ENCODE measurements around the gene C2orf81.
"Not testable (repeated sequence)": the region's sequence is repeated elsewhere in the genome, so short reads cannot be mapped to it uniquely, and the experiment has no call there.

C2orf81 gene

DNA sequence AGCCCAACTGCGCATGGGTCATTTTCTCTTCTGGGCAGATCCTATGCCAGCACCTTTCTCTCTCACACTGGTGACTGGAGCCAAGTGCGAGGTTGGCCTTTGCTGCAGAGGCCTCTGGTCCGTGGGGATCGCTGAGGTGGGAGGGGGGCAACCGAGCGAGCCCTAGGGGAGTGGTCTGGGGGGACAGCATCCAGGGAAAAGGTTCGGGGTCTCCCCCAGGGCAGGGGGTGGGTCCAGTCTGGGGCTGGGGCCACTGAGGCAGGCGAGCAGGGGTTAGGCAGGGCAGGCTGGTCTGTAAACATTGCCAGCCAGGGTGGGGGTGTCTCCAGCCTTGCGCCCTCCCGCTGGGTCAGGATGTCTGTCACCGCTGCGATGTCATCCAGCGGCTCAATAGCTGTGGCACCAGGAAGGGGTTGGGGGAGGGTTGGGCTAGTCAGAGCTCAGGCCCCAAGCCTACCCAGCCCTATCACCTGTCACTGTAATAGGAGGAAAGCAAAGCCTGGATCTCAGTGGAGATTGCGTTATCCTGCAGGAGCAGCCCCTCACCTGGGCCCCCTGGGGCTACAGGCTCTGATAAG lies 4.9 kb upstream of the C2orf81 start:
- DNase-seq (ENCODE audit: low read depth, low spot score), result no peak
- H3K4me3 ChIP-seq (ENCODE audit: low read length), result no peak overlapping the region

DNA sequence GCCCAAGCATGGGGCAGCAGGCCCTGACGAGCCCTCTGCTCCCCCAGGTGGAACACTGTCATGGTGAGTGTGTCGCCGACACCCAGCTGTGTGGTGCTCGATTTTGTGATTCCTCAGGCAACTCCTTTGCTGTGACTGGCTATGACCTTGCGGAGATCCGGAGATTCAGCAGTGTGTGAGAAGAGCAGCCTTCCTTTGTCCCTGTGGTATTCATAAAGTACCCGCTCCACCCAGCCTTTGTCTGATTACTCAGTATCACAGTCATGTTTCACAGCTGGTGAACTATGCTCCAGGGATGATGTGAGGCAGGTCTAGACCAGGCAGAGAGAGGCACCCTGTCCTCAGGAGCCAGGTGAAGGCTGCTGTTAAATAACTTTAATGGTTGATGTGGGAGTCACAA lies 4.1 kb upstream of the C2orf81 start:
- H3K4me3 ChIP-seq (ENCODE audit: low read length), result no peak overlapping the region
- no peak for DNase-seq (ENCODE audit: low read depth, low spot score)

DNA sequence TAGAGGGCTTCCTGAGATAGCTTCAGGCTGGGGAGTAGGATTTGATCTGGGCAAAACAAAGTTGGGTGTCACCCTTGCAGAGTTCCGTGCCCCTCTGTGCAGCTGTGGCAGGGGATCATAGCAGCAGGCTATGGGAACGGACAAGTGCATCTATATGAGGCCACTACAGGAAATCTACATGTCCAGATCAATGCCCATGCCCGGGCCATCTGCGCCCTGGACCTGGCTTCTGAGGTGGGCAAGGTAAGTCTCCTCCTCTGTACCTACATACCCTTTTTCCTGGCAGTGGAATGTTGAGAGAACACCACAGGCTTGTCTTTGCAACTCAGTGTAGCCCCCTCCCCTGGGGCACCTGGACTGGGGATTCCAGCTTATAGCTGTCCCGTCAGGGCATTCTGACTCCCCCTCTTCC lies 3.6 kb upstream of the C2orf81 start:
- DNase-seq (ENCODE audit: low read depth, low spot score), result no peak
- H3K4me3 ChIP-seq (ENCODE audit: low read length), result no peak overlapping the region

DNA sequence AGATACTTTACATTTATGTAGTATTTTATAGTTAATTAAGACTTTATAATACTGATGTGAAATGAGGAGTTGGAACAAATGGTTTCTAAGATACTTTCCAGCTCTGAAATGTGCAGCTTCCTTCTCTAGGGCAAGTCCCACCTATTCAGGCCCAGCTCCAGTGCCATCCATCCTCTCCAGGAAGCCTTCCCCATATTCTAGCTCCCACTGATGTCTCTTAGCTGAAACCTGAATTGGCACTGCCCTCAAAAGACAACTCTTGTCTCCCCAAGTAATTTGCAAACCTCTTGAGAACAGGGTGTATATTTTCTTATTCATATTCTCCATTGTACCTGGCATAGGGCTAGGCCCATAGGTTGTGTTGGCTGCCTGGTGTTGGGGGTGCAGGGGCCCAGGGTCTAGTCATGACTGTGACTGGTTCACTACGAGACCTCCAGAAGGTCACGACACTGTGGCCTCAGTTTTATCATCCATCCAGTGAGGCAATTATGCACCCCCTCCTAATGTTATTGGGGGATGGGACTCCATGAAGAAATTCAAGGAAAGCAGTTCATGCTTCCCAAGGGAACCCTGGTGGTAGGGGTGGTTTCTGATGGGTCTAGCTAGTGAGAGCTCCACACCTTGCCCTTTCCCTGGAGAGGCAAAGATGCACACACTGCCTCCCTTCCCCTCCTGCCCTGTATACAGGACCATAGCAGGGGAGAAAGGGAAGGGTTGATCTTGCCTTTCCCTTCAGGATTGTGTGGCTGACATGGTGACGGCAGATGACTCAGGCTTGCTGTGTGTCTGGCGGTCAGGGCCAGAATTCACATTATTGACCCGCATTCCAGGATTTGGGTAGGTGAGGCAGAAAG lies 2.9 kb upstream of the C2orf81 start:
- DNase-seq (ENCODE audit: low read depth, low spot score), result no peak
- no peak overlapping the region for H3K4me3 ChIP-seq (ENCODE audit: low read length)

DNA sequence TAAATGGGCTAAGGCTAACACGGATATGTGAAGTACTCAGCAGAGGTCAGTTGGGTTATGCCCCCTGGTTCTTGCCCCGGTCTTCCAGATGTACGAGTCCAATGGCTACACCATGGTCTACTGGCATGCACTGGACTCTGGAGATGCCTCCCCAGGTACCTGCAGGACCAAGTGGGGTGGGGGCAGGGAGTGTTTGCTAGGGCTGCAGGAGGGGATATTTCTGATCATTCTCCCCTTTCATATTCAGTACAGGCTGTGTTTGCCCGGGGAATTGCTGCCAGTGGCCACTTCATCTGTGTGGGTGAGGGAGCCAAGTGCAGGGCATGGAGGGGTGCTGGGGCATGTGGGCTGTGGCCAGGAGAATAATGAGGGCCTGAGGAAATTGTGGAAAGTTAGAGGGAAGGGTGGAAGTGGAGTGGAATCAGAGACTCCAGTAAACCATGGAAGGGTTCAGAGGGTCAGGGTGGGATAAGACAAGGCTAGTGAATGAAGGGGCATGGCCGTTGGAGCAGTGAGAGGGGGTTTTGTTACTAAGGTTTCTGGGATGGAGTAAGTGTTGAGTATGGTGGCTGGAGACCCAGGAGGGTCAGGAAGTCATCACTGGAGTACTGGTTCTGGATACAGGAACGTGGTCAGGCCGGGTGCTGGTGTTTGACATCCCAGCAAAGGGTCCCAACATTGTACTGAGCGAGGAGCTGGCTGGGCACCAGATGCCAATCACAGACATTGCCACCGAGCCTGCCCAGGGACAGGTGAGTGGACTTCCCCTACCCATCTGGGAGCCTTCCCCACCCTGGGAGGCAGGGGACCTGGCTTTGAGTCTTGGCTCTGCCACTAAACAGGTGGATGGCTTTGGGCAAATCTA lies 2.0 kb upstream of the C2orf81 start:
- DNase-seq (ENCODE audit: low read depth, low spot score), result no peak
- H3K4me3 ChIP-seq (ENCODE audit: low read length), result no peak overlapping the region

DNA sequence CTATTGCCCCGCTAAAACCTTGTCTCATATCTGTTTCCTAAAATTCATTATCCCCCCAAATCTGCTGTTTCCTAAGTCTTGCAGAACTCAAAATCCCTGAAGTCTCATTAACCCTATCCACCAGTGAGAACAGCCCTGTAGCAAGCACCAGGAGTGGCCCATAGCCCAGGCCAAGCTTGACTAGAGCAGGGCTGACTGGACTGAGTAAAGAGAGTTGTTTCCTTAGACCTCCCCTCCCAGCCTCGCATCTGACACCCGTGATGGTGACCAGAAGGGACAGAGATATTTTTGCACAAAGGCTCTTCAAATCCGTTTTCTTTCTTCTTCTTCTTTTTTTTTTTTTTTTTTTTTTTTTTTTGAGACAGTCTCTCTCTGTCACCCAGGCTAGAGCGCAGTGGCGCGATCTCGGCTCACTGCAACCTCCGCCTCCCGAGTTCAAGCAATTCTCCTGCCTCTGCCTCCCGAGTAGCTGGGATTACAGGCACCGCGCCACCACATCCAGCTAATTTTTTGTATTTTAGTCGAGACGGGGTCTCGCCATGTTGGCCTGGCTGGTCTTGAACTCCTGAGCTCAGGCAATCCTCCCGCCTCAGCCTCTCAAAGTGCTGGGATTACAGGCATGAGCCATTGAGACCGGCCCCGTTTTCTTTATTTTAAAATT lies 846 bp downstream of the C2orf81 start:
- H3K4me3 ChIP-seq (ENCODE audit: low read length), result peak overlapping the region; percentile 90
- DNase-seq (ENCODE audit: low read depth, low spot score), result not testable (repeated sequence)

DNA sequence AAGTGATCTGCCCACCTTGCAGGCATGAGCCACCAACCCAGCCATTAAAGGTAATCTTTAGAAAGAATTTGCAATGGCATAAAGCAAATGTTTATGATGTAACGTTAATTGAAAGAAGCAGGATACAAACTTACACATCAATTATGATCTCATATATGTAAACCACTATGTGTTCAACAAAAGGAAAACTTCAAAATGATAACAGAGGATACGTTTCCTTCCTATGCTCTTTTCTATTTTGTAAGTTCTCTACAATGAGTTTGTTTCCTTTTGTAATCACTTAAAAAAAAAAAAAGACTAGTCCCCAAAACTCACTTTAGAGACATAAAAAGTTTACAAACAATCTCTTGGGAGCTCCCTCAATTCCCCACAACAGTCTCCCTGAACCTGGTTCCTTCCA lies 1.4 kb downstream of the C2orf81 start:
- DNase-seq (ENCODE audit: low read depth, low spot score), result no peak
- no peak overlapping the region for H3K4me3 ChIP-seq (ENCODE audit: low read length)

DNA sequence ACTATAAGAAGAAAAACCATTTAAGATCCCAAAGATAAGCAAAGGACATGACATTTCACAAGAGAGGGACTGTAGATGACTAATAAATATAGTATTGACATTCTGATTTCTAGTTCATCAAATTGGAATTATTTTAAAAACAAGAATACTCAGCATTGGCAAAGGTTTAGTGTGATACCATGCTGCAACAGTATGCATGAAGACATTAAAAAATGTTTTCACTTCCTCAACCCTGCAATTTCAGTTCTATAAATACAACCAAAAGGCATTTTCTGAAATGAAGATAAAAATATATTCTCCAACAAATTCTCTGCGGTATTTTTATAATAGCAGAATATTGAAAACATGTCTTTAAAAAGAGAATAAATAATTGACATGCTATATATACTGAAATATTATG lies 2.1 kb downstream of the C2orf81 start:
- no peak overlapping the region for H3K4me3 ChIP-seq (ENCODE audit: low read length)
- DNase-seq (ENCODE audit: low read depth, low spot score), result no peak

DNA sequence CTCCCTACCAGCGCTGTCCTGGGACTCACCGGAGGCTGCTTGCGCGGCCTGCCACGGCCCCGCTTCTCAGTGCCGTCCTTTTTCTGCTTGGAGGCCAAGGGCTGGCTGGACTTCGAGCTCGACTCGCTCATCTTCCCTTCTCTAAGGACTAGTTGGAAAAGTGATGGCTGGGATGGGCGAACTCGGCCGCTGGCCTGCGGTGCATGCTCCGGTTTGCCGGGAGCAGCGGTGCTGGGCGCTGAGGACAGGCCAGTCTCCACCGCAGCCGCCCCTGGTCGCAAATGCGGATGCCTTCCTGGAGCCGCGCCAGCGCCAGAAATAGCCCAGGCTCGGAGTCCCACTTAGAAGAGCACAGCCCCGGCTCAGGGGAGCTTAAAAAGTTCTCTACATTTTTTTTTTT lies 3.1 kb downstream of the C2orf81 start:
- no peak overlapping the region for H3K4me3 ChIP-seq (ENCODE audit: low read length)
- no peak for DNase-seq (ENCODE audit: low read depth, low spot score)

DNA sequence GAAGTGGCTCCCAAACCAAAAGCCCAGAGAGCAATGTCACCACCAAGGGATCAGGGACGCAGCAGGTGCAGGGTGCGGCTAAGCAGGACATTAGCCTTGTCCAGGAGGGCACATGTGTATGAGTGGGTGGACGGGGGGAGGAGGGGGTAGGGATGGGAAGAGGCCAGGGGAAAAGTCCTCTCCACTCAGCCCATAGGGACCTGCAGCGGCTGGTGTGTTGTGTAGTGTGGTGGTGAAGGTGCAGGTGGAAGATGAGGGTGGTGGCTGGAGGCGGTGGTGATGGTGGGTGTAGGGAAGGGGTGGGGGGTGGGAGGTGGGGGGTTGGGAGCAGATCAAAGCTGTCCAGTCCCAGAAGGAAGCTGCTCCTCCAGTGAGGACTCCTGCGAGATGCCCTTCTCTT lies 3.7 kb downstream of the C2orf81 start:
- no peak for DNase-seq (ENCODE audit: low read depth, low spot score)

DNA sequence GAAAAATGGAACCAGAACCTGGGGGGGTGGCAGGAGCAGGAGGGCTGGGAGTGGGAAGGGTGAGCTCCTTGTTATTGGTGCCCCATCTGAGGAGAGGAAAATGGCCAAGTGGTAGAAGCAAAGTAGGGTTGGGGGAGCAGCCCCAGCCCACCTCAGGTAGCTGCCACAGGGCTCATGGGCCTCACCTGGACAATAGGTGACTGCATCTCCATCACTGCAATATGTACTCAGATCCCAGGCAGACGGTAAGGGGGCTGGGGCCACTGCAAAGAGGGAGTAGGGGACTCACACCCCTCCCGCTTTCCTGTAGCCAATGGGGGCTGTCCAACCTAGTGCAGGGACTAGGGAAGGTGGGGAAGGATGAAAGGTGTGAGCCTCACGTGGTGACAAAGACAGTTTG lies 4.2 kb downstream of the C2orf81 start:
- no peak overlapping the region for H3K4me3 ChIP-seq (ENCODE audit: low read length)
- no peak for DNase-seq (ENCODE audit: low read depth, low spot score)

More for the DNA sequence above, 3.7 kb downstream of the C2orf81 start:
- H3K4me3 ChIP-seq (ENCODE audit: low read length), result no peak overlapping the region

DNA sequence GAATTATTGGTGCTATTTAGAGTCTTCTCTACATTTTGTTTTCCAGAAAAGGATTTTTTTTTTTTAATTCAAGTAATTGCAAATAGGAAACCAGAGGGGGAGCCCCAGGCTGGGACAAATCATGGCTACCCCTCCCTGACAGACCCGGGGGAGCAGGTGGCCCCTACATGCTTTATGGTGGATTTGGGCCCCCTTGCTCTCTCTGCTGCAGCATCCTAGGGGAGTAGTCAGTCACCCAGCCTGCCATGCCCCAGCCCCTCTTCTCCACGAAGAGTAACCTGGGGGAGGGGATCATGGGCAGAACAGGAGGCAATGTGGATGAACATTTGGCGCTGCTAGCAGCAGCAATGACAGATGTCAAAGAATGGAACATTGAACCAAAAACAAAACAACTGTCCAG lies 4.6 kb downstream of the C2orf81 start:
- H3K4me3 ChIP-seq (ENCODE audit: low read length), result no peak overlapping the region
- DNase-seq (ENCODE audit: low read depth, low spot score), result no peak

DNA sequence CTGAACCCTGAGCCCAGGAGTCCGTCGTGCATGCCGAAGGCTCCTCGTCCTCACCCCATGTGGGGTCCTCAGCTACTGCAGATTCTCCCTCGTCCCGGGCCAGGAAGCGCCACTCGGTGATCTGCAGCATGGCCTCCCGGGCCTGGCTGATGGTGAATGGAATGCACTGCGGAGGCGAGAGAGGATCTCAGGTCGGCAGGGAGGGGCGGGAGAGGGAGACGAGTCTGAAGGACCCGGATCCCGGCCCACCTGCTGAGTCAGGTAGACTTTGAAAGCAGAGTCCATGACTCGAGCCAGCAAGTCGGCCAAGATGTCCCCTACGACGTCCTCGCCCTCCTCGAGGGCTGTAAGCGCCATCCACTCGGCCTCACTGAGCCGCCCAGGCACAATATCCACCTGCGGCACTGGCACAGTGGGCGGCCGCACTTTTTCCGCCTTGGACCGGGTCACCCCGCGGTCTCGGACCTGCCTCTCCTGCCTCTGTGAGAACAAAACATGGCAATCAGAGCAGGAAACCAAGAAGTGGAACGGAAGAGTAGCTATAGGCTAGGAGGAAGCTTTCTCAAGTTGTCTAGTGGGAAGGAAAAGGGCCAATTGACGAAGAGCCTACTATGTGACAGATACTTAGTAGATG lies 5.5 kb downstream of the C2orf81 start:
- no peak for DNase-seq (ENCODE audit: low read depth, low spot score)
- no peak overlapping the region for H3K4me3 ChIP-seq (ENCODE audit: low read length)

DNA sequence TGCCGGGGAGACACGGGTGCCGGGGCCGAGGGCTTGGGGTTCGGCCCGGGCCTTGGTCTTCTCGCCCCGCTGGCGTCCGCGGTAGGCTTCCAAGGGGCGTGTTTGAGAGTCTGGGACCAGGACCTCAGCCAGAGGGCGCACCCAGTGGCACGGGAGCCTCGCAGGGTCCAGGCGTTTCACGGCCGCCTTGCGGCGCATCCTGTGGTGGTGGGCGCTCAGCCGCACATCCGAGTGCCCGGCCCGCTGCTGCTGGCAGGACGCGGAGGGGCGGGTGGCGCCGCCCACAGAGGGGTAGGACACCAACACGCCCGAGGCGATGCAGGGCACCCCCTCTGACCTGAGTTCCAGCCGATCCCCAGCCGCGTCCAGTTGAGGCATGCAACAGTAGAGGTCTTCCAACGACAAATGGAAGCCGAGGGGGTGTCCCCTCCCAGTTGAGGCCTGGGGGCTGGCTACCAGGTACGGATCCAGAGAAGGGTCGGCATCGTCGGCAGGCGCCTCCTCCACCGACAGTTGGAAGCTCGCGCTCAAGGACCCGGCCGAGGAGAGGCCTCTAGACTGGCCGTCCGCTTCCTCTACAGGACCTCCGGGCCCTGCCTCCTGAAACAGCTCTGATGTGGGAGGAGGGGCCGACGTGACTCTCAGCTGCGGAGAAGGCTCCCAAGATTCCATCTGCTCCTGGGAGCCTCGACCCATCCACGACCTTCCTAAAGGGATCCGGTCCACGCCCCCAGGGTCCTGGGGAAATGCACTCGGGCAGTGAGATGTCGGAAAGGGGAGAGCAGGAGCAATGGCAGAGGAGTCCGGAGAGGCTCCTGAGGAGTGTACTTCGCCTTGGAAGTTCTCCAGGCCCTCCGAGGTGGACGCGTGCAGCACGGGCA lies 6.3 kb downstream of the C2orf81 start:
- H3K4me3 ChIP-seq (ENCODE audit: low read length), result no peak overlapping the region
- DNase-seq (ENCODE audit: low read depth, low spot score), result no peak

DNA sequence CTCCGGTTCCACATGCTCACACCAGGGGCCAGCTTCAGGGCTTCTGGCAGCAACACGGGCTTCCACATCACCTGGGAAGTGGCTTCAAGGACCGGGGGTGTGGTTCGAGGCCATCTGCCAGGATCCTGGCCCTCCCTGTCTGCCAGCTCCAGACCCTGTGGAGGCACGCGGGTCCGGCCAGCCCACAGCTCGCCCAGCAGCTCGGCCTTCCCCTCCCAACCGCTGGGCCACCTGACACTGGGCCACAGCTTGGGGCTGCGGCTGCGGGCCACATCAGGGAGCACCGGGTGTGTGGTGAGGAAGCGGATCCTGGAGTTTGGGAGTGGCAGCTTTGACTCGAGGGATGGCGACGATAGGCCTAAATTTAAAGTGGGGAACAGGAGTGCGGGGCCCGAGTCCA lies 7.0 kb downstream of the C2orf81 start:
- H3K4me3 ChIP-seq (ENCODE audit: low read length), result no peak overlapping the region
- no peak for DNase-seq (ENCODE audit: low read depth, low spot score)

DNA sequence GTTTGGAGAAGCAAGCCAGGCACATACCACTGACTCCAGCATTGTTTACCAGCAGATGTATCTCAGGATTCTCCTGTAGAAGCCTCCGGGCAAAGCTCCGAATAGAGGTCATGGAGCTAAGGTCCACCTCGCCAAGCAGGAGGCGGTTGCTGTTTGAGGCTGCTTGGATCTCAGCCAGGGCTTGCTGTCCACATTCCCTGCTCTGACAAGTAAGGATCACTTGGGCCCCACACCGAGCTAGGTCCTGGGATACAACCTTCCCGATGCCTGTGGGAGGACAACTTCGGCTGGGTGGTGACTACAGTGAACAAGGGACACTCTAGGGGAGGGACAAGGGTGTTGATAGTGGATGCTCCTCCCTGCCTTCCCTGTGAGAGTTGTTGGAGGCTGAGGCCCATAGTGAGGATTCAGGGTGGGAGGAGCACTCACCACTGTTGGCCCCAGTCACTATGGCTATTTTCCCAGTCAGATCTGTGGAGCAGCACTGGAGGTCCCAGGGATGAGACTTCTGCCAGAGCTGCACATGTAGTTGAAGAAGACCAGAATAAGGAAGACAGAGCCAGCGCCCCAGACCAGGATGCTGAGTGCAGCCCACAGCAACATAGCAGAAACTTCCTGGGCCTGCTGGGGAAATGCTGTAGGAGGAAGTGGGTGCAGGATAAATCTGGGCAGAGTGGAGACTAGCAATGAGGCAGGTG lies 8.3 kb downstream of the C2orf81 start:
- no peak for DNase-seq (ENCODE audit: low read depth, low spot score)
- no peak overlapping the region for H3K4me3 ChIP-seq (ENCODE audit: low read length)

DNA sequence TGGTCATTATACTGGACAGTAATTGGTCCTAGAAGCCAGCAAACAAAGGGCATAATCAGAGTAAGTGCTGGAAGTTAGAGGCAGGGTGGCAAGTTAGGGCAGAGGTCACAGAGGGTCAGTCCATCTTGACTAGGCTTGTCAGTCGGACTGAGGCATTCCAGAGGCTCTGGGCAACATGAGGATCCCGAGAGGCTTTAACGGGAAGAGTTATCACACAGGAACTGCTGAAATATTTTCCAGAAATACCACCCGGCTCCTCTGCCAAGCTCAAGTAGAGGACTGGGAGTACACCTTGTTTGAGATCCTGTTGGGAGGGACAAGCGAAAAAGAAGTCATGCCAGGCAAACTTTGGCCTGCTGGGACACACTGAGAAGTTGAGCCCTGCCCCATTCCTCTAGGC lies 13.7 kb downstream of the C2orf81 start:
- H3K4me3 ChIP-seq (ENCODE audit: low read length), result no peak overlapping the region

DNA sequence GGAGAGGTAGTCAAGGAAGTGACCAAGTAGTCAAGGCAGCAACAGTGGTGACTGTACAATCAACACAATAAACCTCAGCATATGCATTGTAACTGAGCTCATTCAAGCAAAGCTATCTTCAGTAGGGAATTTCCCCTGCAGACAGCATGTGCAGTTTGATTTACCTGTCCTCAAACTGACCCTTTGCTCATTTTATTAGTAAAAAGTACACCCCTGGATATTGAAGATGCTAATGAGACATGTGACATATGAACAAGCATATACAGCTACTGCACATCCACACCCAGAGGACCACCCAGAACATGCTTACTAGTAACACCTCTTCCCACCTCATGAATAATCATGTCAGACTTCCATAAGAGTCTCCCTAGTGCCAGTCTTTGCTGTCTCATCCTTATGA lies 15.4 kb downstream of the C2orf81 start:
- no peak overlapping the region for H3K4me3 ChIP-seq (ENCODE audit: low read length)
- no peak for DNase-seq (ENCODE audit: low read depth, low spot score)

More for the DNA sequence above, 13.7 kb downstream of the C2orf81 start:
- DNase-seq (ENCODE audit: low read depth, low spot score), result no peak

Measured in Jurkat, Clone E6-1 (cell line).